Measurements from ENCODE around the gene SPACA4.

The SPACA4 gene

DNA sequence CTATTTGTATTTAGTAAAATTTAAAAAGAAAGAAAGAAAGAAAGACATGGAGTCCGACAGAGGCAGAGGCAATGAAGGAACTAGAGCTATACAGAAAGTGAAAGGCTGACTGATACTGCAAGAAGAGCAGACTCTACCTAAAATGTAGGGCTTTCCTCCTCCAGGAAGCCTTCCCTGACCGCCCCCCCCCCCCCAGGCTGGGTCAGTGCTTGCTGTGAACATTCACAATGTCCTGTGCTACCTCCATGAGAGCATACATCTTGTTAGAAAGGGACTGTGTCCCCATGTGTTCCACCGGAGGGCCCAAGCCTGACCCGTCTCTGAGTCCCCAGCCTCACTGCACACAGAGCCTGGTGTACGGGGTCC lies 45.1 kb downstream of the SPACA4 start:
- DNase-seq (ENCODE audit: low spot score), result no peak

DNA sequence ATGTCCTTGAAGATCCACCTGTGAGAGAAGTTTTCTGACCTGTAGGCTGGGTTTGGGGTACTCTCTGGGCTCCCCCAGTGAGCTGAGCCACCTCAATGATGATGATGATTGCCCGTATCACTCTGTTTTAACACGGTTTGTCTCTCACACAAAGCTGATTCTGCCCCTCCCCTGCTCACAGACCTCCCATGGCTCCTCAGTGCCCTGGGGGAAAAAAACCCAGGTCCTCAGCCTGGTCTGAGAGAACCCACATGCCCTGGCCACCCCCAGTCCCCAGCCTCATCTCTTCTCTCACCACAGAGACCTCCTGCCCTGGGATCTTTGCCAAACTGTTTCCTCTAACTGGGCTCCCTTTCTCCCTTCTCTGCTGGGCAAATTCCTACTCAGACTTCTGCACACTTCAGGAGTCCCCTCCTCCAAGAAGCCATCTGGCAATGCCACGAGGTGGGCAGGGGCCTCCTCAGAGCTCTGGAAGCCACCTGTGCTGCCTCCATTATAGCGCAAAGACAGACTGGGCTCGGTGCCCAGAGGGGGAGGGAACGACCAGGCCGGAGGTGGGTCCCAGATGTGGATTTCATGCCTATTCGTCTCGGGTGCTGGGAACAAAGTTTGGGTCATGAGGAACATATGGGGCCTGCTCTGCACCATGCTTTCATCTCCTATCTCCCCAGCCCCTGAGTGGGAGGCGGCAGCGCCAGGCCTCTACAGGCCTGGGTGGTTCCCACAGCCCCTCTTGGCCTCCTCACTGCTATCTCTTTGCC lies 47.9 kb downstream of the SPACA4 start:
- no peak for DNase-seq (ENCODE audit: low spot score)

GRCh38 chr19:48656840-48657474 lies 50.4 kb downstream of the SPACA4 start:
- peak; percentile 89 for DNase-seq (ENCODE audit: low spot score)

All from AG08396 (cell line).